Breast epithelium (tissue), 3 donors: ENCODE results near the gene CIAPIN1.

Source experiments
- POLR2A ChIP-seq: fragments of 450-650 bp; IDR thresholded peaks from one replicate; pipeline ENCODE4 v1.6.1; 2016; ENCODE audit warnings: antibody characterized with exemption, mild to moderate bottlenecking, moderate library complexity
- POLR2AphosphoS5 ChIP-seq, 3 donors: sonication (generic); formaldehyde crosslinking; IDR thresholded peaks; one replicate each; pipeline ENCODE4 v1.6.1; 2017; ENCODE audit warnings: antibody characterized with exemption in 3 of 3
- TF ChIP-seq, protein P1 (sequence below), 3 donors: fragments of 450-650 bp; IDR thresholded peaks; one replicate each; pipeline ENCODE4 v1.5.1; 2016 to 2017; ENCODE audit warnings: antibody characterized with exemption in 3 of 3, mild to moderate bottlenecking in 3 of 3, moderate library complexity in 3 of 3

- TF ChIP-seq, protein P1, sequence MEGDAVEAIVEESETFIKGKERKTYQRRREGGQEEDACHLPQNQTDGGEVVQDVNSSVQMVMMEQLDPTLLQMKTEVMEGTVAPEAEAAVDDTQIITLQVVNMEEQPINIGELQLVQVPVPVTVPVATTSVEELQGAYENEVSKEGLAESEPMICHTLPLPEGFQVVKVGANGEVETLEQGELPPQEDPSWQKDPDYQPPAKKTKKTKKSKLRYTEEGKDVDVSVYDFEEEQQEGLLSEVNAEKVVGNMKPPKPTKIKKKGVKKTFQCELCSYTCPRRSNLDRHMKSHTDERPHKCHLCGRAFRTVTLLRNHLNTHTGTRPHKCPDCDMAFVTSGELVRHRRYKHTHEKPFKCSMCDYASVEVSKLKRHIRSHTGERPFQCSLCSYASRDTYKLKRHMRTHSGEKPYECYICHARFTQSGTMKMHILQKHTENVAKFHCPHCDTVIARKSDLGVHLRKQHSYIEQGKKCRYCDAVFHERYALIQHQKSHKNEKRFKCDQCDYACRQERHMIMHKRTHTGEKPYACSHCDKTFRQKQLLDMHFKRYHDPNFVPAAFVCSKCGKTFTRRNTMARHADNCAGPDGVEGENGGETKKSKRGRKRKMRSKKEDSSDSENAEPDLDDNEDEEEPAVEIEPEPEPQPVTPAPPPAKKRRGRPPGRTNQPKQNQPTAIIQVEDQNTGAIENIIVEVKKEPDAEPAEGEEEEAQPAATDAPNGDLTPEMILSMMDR (IDR thresholded peaks at IDR 0.05), result no peak
- no peak for TF ChIP-seq POLR2A
- no peak for TF ChIP-seq POLR2AphosphoS5 (IDR thresholded peaks at IDR 0.05)
Observed at GRCh38 chr16:57452021-57452420, 4.8 kb upstream of the CIAPIN1 start.
